ENCODE results near the gene FHIP1A.

- TF ChIP-seq CTCF (IDR thresholded peaks at IDR 0.05 in 4 of 5, conservative IDR thresholded peaks at IDR 0.05 in 1 of 5) (no peak), POLR2A (IDR thresholded peaks at IDR 0.05) (no peak)
Measured at GRCh38 chr4:151439320-151439719, 30.3 kb downstream of the FHIP1A start.

All from gastrocnemius medialis (tissue), 4 donors.